Fibroblast of lung (primary cell): ENCODE results near the gene SEC23B.

Source experiments
- EZH2 ChIP-seq: IDR thresholded peaks from 2 replicates; pipeline ENCODE4 v1.5.1; 2012; ENCODE audit warnings: low read length, control low read depth, mild to moderate bottlenecking; ENCODE audit errors: missing control alignments
- TF ChIP-seq, protein P1 (sequence below), 2 donors: IDR thresholded peaks in 1 of 2; conservative IDR thresholded peaks in 1 of 2; 1 replicate in 1 of 2; 2 replicates in 1 of 2; pipeline ENCODE4 v1.5.1; 2011 to 2012; ENCODE audit warnings: low read length in 2 of 2, control low read depth in 1 of 2, inconsistent platforms in 1 of 2, low read depth in 1 of 2, mild to moderate bottlenecking in 1 of 2

GRCh38 chr20:18497603-18498002, 10.1 kb upstream of the SEC23B start:
- TF ChIP-seq, protein P1, sequence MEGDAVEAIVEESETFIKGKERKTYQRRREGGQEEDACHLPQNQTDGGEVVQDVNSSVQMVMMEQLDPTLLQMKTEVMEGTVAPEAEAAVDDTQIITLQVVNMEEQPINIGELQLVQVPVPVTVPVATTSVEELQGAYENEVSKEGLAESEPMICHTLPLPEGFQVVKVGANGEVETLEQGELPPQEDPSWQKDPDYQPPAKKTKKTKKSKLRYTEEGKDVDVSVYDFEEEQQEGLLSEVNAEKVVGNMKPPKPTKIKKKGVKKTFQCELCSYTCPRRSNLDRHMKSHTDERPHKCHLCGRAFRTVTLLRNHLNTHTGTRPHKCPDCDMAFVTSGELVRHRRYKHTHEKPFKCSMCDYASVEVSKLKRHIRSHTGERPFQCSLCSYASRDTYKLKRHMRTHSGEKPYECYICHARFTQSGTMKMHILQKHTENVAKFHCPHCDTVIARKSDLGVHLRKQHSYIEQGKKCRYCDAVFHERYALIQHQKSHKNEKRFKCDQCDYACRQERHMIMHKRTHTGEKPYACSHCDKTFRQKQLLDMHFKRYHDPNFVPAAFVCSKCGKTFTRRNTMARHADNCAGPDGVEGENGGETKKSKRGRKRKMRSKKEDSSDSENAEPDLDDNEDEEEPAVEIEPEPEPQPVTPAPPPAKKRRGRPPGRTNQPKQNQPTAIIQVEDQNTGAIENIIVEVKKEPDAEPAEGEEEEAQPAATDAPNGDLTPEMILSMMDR (conservative IDR thresholded peaks at IDR 0.05 in 1 of 2, IDR thresholded peaks at IDR 0.05 in 1 of 2; ENCODE audit: low read depth in 1 of 2, low read length in 2 of 2), result no peak
- no peak for TF ChIP-seq EZH2
